ENCODE data around the gene CAPNS1. TPM values are rescaled to one million over a fixed set of nuclear protein-coding genes. Genes with fewer than 3 reads are reported as not detected.

The CAPNS1 gene
- total RNA-seq, 2 experiments from 2014 or later = 167 to 177 TPM

DNA sequence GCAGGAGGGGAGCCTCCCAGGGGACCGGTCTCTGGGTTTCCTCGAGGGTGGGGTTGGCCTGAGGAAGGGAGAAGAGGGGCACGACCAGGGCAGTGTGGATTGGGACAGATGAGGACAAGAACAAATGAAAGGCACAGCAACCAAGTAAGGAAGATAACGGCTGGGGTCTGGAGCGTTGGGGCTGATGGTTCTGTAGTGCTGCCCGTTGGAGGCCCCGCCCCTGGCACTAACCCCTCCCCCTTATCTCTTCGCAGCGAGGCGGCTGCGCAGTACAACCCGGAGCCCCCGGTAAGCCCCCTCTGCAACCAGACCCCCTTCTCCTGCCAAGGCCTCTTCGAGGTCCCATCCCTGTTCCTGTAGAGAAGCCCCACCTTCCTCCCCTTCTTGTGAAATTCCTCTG is 2.2 kb downstream of the CAPNS1 start:
- DNase-seq = no peak
- H3K4me3 ChIP-seq (ENCODE audit: low read length) = no peak overlapping the region
- H3K27ac Mint-ChIP-seq = no peak overlapping the region
- no peaks in the 10 kb centered on the region for H3K27me3 Mint-ChIP-seq
- H3K9me3 Mint-ChIP-seq = no peaks in the 10 kb centered on the region
- ChIA-PET CTCF (no interaction called here), POLR2A (interaction anchor here (0.7 kb wide), 1 partner anchor 14 kb away, joined by 3 read pairs; no protein-coding TSS in a partner anchor)
- H3K27ac ChIP-seq (ENCODE audit: low read depth in 1 of 2, low read length in 2 of 2) = no peak overlapping the region
- no peak for ATAC-seq (ENCODE audit: poor library complexity)
- H3K4me1 ChIP-seq (ENCODE audit: insufficient read depth, low read length) = peaks cover 20% of the 10 kb centered on the region
- no peaks in the 10 kb centered on the region for H3K9me3 ChIP-seq (ENCODE audit: control insufficient read depth in 1 of 2, insufficient read depth in 1 of 2, low read length in 2 of 2)
- intact Hi-C loops (cut with DNase I, micrococcal nuclease) = loop anchor here in 1 of 2 experiments (5.0 kb wide), 1 partner anchor 70 kb away; the partner anchor contains the start of gene ZNF565
- peaks cover 18% of the 10 kb centered on the region for H3K4me1 Mint-ChIP-seq (ENCODE audit: low read depth)
- peaks cover 39% of the 10 kb centered on the region for H3K36me3 ChIP-seq (ENCODE audit: insufficient read depth, low read length)
- H3K27me3 ChIP-seq (ENCODE audit: control insufficient read depth in 1 of 2, insufficient read depth in 2 of 2, low read length in 2 of 2) = no peaks in the 10 kb centered on the region
- H3K36me3 Mint-ChIP-seq (ENCODE audit: low read depth) = peaks cover 64% of the 10 kb centered on the region
- H3K4me3 Mint-ChIP-seq = peak overlapping the region; percentile 23
- TF ChIP-seq, protein P1, sequence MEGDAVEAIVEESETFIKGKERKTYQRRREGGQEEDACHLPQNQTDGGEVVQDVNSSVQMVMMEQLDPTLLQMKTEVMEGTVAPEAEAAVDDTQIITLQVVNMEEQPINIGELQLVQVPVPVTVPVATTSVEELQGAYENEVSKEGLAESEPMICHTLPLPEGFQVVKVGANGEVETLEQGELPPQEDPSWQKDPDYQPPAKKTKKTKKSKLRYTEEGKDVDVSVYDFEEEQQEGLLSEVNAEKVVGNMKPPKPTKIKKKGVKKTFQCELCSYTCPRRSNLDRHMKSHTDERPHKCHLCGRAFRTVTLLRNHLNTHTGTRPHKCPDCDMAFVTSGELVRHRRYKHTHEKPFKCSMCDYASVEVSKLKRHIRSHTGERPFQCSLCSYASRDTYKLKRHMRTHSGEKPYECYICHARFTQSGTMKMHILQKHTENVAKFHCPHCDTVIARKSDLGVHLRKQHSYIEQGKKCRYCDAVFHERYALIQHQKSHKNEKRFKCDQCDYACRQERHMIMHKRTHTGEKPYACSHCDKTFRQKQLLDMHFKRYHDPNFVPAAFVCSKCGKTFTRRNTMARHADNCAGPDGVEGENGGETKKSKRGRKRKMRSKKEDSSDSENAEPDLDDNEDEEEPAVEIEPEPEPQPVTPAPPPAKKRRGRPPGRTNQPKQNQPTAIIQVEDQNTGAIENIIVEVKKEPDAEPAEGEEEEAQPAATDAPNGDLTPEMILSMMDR (IDR thresholded peaks at IDR 0.05) = no peak

DNA sequence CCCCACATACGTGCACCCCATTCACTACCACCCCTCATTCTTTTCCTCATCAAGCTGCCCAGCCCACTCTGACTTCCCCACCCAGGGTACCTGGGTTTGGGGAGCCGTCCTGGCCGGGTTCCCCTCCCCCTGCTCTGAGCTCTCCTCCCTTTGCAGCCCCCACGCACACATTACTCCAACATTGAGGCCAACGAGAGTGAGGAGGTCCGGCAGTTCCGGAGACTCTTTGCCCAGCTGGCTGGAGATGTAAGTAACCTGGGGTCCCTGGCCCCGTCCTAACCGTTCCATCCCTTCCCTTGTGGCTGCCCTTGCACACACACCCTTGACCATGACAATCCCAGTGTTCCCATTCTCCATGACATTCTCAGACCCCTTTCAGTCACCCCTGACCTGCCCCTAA is 2.6 kb downstream of the CAPNS1 start:
- ATAC-seq (ENCODE audit: poor library complexity) = no peak
- ChIA-PET CTCF (no interaction called here), POLR2A (interaction anchor here (0.7 kb wide), 1 partner anchor 14 kb away, joined by 3 read pairs; no protein-coding TSS in a partner anchor)
- H3K27me3 ChIP-seq (ENCODE audit: control insufficient read depth in 1 of 2, insufficient read depth in 2 of 2, low read length in 2 of 2) = no peaks in the 10 kb centered on the region
- peaks cover 42% of the 10 kb centered on the region for H3K36me3 ChIP-seq (ENCODE audit: insufficient read depth, low read length)
- no peak overlapping the region for H3K27ac ChIP-seq (ENCODE audit: low read depth in 1 of 2, low read length in 2 of 2)
- intact Hi-C loops (cut with DNase I, micrococcal nuclease) = loop anchor here in 1 of 2 experiments (5.0 kb wide), 1 partner anchor 70 kb away; the partner anchor contains the start of gene ZNF565
- Mint-ChIP-seq H3K36me3 (ENCODE audit: low read depth) (peaks cover 67% of the 10 kb centered on the region), H3K4me1 (ENCODE audit: low read depth) (peaks cover 18% of the 10 kb centered on the region), H3K4me3 (peak overlapping the region; percentile 79), H3K27ac (peak overlapping the region; percentile 52), H3K27me3 (no peaks in the 10 kb centered on the region), H3K9me3 (no peaks in the 10 kb centered on the region)
- no peak for DNase-seq
- no peak overlapping the region for H3K4me3 ChIP-seq (ENCODE audit: low read length)
- no peaks in the 10 kb centered on the region for H3K9me3 ChIP-seq (ENCODE audit: control insufficient read depth in 1 of 2, insufficient read depth in 1 of 2, low read length in 2 of 2)
- TF ChIP-seq, protein P1 (IDR thresholded peaks at IDR 0.05) = no peak
- H3K4me1 ChIP-seq (ENCODE audit: insufficient read depth, low read length) = peaks cover 19% of the 10 kb centered on the region

DNA sequence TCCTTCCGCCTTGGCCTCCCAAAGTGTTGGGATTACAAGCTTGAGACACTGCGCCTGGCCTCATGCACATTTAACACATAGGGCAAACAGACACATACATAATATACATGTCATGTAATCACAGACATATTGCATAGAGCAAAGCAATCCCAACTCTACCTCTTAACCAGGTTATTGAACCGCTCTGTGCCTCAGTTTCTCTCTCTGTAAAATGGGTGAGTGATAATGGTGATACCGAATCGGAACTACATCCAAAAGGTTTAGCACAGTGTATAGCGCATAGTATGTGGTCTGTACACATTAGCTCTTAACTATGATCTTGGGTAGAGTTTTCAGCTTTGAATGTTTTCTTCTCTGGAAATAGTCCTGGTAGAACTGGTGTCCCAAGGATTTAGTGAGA is 4.8 kb downstream of the CAPNS1 start:
- CTCF ChIA-PET = no interaction called here
- H3K27me3 Mint-ChIP-seq = no peaks in the 10 kb centered on the region
- POLR2A ChIA-PET = no interaction called here
- Histone ChIP-seq H3K36me3 (ENCODE audit: insufficient read depth, low read length) (peaks cover 59% of the 10 kb centered on the region), H3K27ac (ENCODE audit: low read depth in 1 of 2, low read length in 2 of 2) (no peak overlapping the region), H3K4me1 (ENCODE audit: insufficient read depth, low read length) (peaks cover 13% of the 10 kb centered on the region), H3K27me3 (ENCODE audit: control insufficient read depth in 1 of 2, insufficient read depth in 2 of 2, low read length in 2 of 2) (no peaks in the 10 kb centered on the region), H3K4me3 (ENCODE audit: low read length) (no peak overlapping the region), H3K9me3 (ENCODE audit: control insufficient read depth in 1 of 2, insufficient read depth in 1 of 2, low read length in 2 of 2) (no peaks in the 10 kb centered on the region)
- no peak for ATAC-seq (ENCODE audit: poor library complexity)
- H3K4me1 Mint-ChIP-seq (ENCODE audit: low read depth) = peaks cover 14% of the 10 kb centered on the region
- intact Hi-C loops (cut with DNase I, micrococcal nuclease) = loop anchor here in 1 of 2 experiments (5.0 kb wide), 1 partner anchor 68 kb away; the partner anchor contains the start of gene ZNF565
- H3K4me3 Mint-ChIP-seq = no peak overlapping the region
- DNase-seq = no peak
- H3K27ac Mint-ChIP-seq = no peak overlapping the region
- TF ChIP-seq, protein P1 (IDR thresholded peaks at IDR 0.05) = no peak
- peaks cover 84% of the 10 kb centered on the region for H3K36me3 Mint-ChIP-seq (ENCODE audit: low read depth)
- no peaks in the 10 kb centered on the region for H3K9me3 Mint-ChIP-seq

Measured in CD4-positive, alpha-beta T cell (primary cell).